GM12873 (cell line): ENCODE data around the gene NAP1L1.

ENCODE experiments used
- TF ChIP-seq, protein P1 (sequence below): IDR thresholded peaks from 2 replicates; pipeline ENCODE4 v1.5.1; 2012; ENCODE audit warnings: low read depth, mild to moderate bottlenecking, moderate library complexity, low read length, control low read depth; ENCODE audit not compliant: insufficient read depth; ENCODE audit errors: missing control alignments

NAP1L1 gene

GRCh38 chr12:76014007-76014406, 70.5 kb downstream of the NAP1L1 start:
- TF ChIP-seq, protein P1, sequence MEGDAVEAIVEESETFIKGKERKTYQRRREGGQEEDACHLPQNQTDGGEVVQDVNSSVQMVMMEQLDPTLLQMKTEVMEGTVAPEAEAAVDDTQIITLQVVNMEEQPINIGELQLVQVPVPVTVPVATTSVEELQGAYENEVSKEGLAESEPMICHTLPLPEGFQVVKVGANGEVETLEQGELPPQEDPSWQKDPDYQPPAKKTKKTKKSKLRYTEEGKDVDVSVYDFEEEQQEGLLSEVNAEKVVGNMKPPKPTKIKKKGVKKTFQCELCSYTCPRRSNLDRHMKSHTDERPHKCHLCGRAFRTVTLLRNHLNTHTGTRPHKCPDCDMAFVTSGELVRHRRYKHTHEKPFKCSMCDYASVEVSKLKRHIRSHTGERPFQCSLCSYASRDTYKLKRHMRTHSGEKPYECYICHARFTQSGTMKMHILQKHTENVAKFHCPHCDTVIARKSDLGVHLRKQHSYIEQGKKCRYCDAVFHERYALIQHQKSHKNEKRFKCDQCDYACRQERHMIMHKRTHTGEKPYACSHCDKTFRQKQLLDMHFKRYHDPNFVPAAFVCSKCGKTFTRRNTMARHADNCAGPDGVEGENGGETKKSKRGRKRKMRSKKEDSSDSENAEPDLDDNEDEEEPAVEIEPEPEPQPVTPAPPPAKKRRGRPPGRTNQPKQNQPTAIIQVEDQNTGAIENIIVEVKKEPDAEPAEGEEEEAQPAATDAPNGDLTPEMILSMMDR, result no peak

DNA sequence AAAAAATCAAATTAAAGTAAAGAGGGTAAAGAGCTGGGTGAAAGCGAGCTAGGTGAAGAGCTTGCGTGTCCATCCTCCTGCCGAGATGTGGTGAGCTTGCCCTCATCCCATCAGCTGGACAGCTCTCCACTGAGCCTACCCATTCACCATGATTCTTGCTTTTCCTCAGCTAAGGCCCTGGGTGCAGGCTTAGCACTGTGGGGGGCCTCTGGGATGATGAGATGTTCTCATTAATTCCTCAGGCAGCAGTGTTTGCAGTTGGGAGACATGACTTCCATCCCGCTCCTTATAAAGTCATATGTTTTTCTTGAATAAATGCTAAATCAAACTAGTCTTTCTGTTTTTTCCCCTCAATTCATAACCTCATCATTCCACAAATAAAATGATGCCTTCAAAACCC, 70.9 kb downstream of the NAP1L1 start:
- TF ChIP-seq, protein P1, result no peak

DNA sequence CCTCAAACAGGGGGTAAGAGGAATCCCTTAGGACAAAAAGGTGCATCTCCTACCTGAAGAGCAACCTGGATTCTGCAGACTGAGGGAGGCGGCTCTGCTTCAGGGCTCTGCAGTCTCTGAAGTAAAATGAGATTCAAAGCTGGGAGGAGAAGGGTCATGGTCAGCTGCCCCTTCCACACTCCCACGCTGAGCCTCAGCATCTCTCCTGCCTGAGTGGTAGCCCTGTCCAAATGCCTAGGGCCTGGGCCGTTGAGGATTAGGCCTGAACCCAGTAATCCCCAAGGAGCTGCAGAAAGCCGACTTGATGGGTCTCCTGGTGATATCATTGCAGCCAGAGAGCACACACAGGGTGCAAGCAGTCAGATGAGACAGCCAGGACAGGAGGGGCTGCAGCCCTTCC, 71.8 kb downstream of the NAP1L1 start:
- TF ChIP-seq, protein P1, result no peak

DNA sequence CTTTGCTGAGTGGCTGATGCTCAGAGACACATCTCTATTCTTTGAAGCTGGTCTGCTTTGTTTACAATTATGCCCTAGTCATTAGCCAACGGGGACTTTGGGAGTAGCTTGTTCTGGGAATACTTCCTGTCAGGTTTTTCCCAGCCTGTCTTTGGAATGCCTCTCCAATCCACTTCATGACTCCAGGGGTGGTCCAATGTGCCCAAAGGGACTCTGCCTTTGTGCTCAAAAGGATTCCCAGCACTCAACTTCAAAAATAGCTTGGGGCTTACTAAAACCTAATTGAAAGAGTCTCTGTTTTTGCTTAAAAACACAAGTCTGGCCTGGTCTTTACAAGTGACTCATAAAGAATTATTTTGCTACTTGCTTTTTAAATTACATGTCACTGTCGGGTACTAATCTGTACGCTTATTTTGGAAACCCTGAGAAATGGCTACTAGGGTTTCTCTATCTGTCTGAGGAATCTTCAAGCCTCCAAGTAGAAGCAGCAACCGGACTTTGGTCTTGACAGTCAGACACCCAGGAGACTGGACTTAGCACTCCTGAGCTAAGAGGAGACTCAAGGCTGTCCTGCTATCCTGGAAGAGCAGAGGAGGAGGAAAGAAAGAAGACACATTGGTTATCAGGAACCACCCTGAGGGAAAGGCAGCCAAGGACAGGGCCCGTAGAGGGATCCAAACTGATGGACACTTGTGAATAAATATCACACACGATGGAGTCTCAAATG, 73.6 kb downstream of the NAP1L1 start:
- TF ChIP-seq, protein P1, result no peak

DNA sequence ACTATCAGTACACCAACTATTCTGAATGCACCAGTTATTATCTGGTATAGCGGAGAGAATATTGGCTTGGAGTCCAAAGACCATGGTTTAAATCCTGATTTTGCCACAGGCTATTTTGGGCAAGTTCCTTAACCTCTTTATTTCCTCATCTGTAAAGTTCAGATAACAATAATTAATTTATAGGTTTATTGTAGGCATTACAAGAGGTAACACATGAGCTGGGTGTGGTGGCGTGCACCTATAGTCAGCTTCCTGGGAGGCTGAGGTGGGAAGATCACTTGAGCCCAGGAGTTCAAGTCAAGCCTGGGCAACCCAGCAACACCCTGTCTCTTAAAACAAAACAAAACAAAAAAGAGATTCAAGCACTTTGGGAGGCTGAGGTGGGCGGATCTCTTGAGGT, 76.1 kb downstream of the NAP1L1 start:
- TF ChIP-seq, protein P1, result no peak

DNA sequence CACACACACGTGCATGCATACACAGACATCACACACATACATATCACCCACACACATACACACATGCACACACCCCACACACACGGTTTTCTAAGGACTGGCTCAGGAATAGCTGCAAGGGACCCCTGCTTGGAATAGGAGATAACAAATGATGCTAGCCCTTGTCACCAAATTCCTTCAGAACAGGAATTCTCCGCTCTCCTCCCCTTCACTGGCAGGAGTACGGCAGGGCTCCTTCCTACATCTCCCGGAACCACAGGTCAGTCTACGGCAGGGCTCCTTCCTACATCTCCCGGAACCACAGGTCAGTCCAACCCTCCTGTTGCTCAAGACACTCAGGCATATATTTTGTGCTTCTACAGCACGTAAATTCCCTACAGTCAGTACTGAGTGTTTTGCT, 76.8 kb downstream of the NAP1L1 start:
- TF ChIP-seq, protein P1, result no peak

DNA sequence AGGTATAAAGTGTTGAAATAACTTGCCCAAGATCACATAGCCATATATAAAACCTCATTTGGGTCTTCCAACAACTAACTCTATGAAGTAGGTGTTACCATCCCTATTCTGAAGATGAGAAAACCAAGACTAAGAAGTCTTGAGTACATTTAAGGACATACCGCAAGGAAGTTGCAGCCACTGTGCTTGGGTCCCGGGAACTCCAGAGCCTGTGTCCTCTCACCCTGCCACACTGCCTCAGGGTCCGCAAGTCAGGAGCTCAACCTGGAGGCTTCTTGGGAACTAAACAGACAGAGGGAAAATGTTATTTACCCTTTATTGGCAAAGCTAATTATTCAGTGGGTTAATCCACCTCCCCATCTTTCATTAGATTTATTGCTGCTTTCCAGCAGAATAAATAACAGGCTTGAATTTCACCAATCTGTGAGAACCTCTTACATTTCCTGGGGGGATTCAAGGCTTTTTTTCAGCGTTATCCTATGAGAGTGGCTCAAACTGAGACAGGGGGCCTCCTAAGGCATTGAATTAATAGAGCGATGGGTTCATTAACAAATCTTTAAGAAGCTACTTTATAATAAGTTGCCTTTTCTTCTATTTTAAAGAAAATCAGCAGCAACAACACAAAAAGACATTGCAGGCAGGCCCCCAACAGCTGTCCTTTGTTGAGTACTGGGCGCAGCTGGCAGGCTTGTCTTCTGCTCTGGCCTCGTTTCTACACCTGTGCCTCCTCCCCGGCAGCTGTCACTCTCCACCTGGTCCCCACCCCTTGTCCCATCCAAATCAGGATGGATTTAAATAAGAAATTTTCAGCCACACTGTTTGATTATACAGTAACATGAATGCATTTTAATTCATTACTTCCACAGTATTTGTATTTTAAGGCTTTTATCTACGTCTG, 78.2 kb downstream of the NAP1L1 start:
- TF ChIP-seq, protein P1, result no peak
